GM19438 (cell line): ENCODE data around the gene IL1F10.

Experiments used
- ATAC-seq: cut with Tn5 transposase; IDR thresholded peaks from one replicate; pipeline ENCODE4 v1.9.1; 2021; ENCODE audit warnings: low read depth; ENCODE audit not compliant: unreplicated experiment

The IL1F10 gene, protein sequence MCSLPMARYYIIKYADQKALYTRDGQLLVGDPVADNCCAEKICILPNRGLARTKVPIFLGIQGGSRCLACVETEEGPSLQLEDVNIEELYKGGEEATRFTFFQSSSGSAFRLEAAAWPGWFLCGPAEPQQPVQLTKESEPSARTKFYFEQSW

DNA sequence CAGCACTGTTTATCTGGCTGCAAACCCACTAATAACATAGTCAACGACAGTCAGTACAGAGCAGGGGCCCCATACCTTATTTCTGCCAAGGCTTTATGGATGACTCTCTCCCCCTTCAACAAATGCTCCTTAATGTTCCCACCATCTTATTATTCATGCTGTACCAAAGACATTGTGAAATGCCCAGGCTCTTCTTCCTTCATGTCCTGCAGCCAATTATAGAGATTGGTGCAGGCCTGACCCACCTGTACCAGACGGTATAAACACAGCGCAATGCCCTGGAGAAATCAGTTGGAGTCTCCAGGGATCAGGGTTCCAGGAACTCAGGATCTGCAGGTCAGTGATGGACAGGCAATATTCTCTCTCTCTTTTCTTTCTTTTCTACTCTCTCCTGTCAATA is at the start of gene IL1F10:
Gene IL1F10 (plus strand): TSS at position 290 of the 400 bp plus-strand sequence. CDS start 4,769 bp downstream, outside the sequence.
- no peak for ATAC-seq

DNA sequence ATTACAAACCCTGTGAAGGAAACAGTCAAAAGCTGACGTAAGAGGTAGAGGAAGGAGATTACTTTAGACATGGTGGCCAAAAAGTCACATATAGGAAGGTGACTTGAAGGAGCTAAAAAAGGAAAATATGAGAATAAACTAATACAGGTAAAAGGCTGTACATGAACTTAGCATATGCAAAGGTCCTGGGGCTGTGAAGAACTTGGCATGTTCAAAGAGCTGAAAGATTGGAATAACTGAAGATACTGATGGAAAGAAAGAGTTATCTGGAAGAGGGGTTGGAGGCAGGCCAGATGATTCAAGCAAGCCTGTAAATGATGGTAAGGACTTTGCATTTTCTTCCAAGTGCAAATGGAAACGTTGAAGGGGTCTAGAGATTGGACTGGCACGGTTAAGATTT is 49.3 kb upstream of the IL1F10 start:
- no peak for ATAC-seq

DNA sequence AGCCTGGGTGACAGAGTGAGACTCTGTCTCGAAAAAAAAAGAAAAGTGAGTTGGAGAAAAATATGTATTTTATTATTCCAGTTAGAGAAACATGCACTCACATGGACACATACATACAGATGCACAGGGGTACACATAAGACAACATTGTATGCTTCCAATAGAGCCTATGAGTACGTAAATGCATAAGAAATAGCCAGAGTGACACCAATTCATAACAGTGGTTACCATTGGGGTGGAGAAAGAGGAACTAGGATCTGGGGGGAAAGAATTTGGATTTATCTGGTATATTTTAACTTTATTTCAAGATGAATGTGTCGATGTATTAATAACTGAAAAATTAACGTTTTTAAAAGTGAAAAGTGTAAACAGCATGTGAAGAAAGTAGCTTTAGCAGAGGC is 46.5 kb upstream of the IL1F10 start:
- no peak for ATAC-seq

DNA sequence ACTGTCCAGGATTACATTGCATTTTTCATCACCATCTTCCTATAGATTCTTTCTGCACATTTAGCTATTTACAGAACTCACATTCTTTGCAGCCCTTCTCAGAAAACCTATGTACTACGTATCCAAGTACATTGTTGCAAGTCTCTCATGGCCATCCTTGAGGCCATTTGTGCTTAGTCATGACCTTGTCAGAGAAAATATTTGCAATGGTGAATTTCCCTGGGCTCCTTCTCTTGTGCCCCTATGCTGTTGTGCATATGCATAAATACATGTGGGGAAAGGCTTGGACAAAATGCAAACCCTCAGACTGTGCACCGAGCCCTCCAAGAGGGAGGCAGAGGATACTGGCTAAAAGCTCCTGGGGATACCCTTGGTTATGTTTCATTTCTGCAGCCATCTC is 43.0 kb upstream of the IL1F10 start:
- ATAC-seq: no peak

DNA sequence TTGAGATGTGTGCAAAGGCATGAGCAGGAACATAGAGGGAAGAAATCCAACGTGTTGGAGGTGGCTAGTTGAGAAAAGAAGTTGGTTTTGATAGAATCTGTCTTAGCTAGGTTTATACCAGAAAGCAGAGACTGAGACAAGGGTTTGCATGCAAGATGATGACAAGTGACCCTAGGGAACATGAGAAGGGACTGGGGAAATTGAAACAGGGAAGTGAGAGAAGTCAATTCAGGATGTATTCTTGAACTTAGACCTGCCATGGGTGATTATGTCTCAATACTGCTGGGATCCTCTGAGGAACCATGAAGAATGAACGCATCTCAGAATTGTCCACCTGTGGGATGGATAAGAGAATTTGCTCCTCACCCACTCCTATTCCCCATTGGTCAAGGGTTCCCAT is 42.0 kb upstream of the IL1F10 start:
- ATAC-seq: no peak

DNA sequence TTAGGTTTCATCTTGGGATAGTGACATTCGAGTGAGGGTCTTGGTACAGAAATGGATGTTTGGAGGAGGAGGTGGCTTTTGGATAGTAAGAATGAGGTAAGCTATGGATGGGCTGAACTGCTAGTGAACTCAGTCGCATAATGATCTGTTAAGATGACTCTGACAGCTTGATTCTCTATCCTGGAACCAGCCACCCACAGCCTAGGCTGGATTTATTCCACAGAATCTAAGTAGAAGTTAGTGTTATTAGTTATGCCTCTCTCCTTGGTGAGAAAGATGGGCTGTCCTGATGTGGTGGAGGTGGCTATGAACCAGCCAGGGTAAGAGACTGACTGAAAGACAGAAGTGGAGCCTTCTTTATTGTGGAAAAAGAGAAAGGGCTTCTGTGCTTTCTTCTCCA is 40.1 kb upstream of the IL1F10 start:
- ATAC-seq: no peak

DNA sequence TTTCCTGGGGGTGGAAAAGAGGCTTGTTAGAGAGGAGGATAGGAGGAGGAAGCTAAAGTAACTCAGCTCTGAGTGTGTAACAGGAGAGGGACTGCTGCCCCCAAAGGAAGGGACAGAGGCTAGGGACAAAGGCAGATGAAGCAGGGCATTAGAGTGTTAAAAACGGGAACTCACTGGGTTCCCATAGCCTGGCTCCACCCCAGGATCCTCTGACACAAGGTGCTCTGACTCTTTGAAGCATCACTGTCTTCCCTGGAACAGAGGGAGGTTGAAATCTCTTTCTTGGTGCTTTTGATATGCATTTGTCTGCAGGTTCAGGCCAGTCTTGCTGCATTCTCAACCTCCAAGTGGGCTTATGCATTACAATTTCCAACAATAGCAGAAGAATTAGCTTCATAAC is 39.7 kb upstream of the IL1F10 start:
- ATAC-seq: no peak

DNA sequence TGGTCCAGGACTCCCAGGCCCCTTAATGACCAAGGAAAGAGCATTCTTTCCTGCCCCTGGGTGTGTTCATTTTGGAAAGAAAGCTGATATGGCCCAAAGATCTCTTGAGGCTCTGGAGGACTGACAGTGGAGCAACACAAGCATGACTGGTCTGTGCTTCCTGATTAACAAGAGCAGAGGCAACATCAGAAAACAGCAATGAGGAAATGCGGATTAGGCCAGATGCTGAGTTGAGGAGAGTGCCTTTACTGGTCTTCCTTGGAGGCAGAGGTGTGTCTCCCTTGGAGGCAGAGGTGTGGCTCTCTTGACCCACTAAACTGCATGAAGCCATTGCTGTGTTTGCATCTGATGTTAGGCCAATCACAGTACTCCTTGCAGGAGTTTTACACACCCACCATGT is 35.0 kb upstream of the IL1F10 start:
- no peak for ATAC-seq

DNA sequence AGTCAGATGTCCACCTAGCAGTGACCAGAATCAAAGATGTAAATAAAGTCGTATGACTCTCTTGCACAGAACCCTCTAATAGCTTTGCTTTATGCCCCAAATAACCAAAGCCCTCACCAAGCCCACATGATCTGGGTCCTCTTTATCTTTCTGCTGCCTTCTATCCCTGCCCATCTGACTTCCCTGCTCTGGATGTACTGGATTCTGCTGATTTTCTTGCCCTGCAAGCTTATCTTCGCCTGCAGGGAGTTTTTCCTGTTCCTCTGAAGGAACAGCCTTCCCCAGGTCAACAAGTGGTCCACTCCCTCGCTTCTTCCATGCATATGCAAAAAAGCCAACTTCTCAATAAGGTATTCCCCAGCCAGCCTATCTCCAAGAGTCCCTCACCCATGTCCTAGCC is 33.8 kb upstream of the IL1F10 start:
- ATAC-seq: no peak

DNA sequence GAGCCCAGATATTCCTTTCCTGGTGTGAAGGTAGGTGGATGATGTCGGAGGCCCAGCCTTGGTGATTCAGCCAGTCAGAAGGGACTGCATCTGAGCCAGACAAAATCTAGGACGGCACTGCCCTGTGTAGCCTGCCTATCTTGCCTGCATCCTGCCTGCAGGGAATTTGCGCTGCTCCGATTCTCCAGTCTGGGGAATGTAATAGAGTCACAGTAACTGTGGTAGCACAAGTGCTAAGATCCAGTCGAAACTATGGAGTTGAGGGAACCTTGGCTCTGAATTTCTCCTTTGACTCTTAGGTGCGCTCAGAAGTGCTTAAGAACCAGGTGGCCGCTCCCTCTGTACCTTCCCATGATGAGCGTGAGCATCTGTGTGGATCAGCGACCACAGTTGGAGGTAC is 31.0 kb upstream of the IL1F10 start:
- ATAC-seq: no peak

DNA sequence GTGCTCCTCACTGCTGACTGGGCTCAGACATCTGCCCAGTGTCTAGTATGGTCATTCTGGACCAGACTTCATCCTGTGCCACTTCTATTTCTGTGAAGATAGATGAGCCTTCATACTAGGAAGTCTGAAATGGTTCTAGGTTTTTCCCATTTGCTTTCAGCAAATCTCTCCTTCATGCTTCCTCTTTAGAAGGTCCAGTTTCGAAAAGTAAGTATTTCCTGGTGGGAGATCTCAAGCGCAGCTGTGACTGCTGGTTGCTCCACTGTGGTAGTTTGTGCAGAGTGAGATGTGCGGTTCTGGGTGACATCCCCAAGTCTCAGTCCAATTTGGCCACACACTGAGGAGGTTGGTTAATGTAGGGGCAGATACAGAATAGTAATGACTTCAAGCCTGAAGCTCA is 29.5 kb upstream of the IL1F10 start:
- ATAC-seq: no peak

DNA sequence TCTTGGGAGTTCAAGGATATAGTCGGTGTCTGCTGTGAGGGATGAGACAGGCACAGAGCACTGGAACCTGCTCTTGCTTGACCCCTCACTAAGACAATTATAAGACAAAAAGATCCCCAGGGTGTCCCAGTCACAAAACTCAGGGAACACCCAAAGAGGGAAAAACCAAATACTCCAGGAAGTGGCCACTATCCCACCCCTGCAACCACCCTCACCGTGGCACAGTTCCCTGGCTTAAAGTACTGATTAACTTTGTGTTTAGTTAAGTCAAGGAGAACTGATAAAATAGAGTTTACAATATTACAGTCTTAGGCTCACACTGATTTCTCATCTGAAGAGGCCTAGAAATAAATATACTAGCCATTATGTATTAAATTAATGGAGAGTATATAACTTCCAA is 28.6 kb upstream of the IL1F10 start:
- no peak for ATAC-seq

DNA sequence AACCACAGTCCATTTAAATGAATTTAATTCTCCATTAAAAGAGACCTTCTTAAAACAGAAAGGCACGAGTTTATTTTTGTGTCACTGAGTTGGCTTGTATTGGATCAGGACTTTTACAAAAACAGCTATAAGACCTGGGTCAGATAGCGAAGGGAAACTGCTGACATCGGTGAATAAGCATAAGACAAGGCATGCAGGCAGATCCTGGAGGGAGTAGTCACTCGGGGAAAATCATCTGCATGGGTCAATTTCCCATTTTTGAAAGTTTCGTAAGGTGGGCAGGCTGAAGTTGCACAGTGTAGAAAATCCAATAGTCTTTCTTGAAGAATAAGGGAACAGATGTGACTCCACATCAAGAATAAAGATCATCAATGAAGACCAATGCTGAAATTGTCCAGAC is 28.1 kb upstream of the IL1F10 start:
- ATAC-seq: no peak

DNA sequence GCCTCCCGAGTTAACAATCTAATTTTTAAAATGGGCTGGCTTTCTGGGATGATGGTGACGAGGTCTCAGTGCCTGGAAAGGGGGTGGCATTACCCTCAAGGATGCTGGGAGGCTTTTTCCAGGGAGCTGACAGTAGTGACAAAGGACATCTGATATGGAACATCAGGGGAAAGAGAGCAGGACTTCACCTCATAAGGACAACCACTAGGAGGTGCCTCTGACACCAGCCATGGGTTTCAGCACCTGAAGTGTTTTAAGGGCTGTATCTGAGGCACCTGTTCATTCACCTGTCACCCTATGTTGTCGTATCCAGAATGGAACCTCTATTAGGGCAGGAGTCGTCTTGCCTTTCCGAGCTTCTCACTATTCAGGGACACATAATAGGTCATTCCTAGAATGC is 25.9 kb upstream of the IL1F10 start:
- ATAC-seq: no peak

DNA sequence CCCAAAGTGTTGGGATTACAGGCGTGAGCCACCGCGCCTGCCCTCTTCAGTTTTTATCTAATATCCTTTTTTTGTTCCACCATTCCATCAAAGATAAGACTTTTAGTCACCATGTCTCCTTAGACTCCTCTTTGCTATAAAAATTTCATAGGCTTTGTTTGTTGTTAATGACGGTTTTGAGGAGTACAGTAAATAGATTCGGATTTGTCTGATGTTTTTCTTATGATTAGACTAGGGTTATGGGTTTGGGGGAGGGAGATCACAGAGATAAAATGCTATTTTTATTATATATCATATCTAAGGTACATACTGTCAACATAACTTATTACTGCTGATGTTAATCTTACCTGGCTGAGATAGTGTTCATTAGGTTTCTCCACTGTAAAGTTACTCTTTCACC is 21.3 kb upstream of the IL1F10 start:
- no peak for ATAC-seq

DNA sequence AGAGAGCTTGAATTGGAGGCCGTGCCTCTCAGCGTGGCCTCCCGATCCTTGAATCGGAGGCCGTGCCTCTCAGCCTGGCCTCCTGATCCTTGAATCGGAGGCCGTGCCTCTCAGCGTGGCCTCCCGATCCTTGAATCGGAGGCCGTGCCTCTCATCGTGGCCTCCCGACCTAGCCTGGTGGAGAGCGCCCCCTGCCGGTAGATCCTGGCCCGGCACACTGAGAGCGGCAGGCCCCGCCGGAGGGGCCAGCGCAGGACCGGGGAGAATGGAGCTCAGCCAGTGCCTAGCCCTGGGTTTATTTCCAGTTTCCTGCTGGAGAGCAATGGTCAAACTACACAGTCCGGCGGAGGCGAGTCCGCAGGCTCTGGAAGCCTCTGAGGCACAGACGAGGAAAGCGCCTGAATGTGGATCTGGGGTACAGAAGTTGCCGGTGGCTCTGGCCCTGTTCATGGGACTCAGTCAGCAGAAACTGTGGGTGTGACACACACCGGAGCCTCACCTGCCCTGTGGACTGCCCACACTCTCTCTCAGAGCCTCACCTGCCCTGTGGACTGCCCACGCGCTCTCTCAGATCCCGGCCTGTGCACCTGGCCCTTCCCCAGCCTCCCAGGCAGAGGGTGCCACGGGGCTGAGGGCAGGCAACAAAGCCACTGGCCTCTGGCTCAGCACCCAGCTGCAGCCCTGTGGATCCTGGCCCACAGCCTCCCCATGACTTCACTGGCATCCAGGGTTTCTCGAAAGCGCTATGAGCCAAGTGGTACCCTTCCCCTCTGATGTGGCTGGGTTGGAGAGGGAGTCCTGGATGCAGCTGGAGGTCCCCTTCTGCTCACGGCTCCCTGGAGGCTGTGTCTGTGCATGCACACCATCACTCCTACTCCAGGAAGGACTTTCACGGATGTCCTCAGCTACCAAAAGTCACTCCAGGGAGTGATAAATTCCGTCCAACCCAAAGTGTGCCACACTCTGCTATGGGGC is 16.6 kb upstream of the IL1F10 start:
- ATAC-seq: no peak

DNA sequence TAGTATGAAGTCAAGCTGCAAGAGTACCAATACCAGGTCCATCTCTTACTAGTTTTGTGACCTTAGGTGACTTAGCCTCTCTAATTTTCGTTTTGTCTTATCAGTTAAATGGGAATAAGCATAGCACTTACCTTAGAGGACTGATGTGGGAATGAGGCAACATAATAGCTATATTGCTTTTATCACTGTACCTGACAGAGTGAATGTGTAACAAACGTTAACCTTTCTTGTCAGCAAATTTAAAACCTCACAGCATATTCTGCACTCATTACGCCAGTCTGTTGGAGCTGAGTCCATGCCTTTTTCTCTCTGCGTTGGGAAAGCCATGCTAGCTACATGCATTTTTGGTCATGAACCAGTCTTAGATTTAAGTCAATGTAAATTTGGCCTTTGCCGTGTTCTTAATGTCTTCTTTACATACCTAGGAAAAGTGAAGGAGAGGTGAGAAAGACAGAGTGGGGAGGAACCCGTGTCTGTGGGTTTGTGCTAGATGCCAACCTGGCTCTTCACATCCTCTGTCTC is 15.3 kb upstream of the IL1F10 start, which contains the start of gene IL36B:
Gene IL36B (minus strand): TSS at position 472 of the 522 bp plus-strand sequence.
- ATAC-seq: no peak

DNA sequence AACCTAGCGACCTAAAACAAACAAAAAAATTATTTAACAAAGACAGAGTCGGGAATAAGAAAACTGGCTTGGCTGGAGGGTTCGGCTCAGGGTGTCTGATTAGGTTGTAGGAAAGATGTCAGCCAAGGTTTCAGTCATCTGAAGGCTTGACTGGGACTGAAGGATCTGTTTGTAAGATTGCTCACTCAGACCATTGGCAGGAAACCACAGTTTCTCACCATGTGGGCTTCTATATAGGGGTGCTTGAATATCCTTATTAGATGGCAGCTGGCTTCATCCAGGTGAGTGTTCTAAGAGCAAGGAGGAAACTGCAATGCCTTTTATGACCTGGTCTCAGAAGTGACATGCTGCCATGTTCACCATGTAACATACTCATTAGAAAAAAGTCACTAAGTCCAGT is 14.1 kb upstream of the IL1F10 start:
- ATAC-seq: no peak

DNA sequence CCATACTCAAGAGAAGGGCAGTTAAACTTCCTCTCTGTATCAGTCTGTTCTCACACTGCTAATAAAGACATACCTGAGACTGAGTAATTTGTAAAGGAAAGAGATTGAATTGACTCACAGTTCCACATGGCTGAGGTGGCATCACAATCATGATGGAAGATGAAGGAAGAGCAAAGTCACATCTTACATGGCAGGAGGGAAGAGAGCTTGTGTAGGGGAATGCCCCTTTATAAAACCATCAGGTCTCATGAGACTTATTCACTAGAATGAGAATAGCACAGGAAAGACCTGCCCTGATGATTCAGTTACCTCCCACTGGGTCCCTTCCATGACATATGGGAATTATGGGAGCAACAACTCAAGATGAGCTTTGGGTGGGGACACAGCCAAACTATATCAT is 13.7 kb upstream of the IL1F10 start:
- no peak for ATAC-seq

DNA sequence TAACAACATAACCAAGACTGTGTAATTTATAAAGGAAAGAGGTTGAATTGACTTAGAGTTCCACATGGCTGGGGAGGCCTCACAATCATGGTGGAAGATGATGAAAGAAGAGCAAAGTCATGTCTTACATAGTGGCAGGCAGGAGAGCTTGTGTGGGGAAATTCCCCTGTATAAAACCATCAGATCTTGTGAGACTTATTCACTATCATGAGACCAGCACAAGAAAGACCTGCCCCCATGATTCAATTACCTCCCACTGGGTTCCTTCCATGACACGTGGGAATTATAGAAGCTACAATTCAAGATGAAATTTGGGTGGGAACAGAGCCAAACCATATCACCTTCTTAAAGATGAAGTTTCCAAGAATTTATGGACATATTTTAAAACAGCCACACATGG is 11.2 kb upstream of the IL1F10 start:
- no peak for ATAC-seq

DNA sequence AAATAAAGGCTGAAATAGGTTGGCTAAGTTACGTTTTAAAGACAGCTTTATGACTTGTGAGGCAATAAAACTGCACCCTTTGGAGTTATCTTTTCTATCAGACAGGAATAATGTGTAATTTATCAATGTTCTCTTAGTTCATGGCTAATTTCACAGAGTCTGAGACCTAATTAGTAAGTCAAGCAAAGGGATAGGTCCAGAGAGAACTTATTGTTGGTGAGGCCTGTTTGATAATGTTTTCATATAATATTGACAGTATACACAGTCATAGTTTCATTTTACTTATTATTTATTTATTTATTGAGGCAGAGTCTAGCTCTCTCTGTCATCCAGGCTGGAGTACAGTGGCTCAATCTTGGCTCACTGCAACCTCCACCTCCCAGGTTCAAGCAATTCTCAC is 10.7 kb upstream of the IL1F10 start:
- ATAC-seq: no peak
